RWPE2 (cell line): Measurements from ENCODE around the gene ZNF835.
"Not testable (repeated sequence)": the region's sequence is repeated elsewhere in the genome, so short reads cannot be mapped to it uniquely, and the experiment has no call there.

Source experiments
- ATAC-seq: fragments of 200-7000 bp; cut with Tn5 transposase; 3 replicates; pipeline ENCODE4 v1.9.1; 2021; ENCODE audit warnings: low read depth
- DNase-seq: peaks from one replicate; pipeline ENCODE4 v3.0.0-alpha.2; 2020; ENCODE audit warnings: low spot score
- H3K27ac ChIP-seq: fragments of 450-650 bp; 2 replicates; pipeline ENCODE4 v1.5.1; 2017; ENCODE audit warnings: mild to moderate bottlenecking; ENCODE audit not compliant: poor library complexity, severe bottlenecking
- H3K27me3 ChIP-seq: fragments of 250-450 bp; sonication (Bioruptor Pico); 2 replicates; pipeline ENCODE4 v1.5.1; 2021; ENCODE audit warnings: mild to moderate bottlenecking, moderate library complexity; ENCODE audit not compliant: insufficient read depth, poor library complexity, severe bottlenecking
- H3K36me3 ChIP-seq: fragments of 250-450 bp; sonication (Bioruptor Pico); 2 replicates; pipeline ENCODE4 v1.5.1; 2020; ENCODE audit warnings: low read depth, mild to moderate bottlenecking, moderate library complexity
- H3K4me1 ChIP-seq: fragments of 250-450 bp; sonication (Bioruptor Pico); 2 replicates; pipeline ENCODE4 v1.5.1; 2021; ENCODE audit warnings: mild to moderate bottlenecking, moderate library complexity; ENCODE audit not compliant: insufficient read depth, poor library complexity, severe bottlenecking
- H3K4me3 ChIP-seq: fragments of 250-450 bp; sonication (Bioruptor Pico); 2 replicates; pipeline ENCODE4 v1.5.1; 2021; ENCODE audit warnings: mild to moderate bottlenecking, moderate library complexity; ENCODE audit not compliant: severe bottlenecking
- H3K9me3 ChIP-seq: fragments of 250-450 bp; sonication (Bioruptor Pico); 2 replicates; pipeline ENCODE4 v1.5.1; 2021; ENCODE audit warnings: mild to moderate bottlenecking, moderate library complexity; ENCODE audit not compliant: severe bottlenecking
- CTCF ChIP-seq: fragments of 450-650 bp; IDR thresholded peaks from one replicate; pipeline ENCODE4 v1.5.1; 2017; ENCODE audit warnings: mild to moderate bottlenecking, moderate library complexity; ENCODE audit not compliant: poor library complexity, severe bottlenecking

Gene ZNF835

DNA sequence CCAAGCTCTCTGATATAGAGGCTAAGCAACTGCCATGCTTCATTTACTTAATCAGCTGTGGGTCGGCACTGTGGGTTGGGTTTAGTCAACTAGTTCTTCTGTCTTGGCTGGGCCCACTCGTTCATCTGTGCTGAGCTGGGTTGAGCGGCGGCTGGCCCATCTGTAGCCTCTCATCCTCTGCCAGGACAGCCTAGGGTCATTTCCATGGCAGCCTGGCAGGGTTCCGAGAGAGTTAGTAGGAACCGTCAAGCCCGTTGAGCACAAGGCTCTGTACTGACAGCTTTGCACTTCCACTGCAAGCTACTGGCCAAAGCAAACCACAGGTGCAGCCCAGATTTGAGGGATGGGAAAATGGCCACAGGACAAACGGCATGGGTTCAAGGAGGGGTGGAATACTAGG, 6.6 kb upstream of the ZNF835 start:
- DNase-seq, result no peak
- no peak overlapping the region for H3K27ac ChIP-seq
- no peak overlapping the region for H3K4me3 ChIP-seq
- no peaks in the 10 kb centered on the region for H3K9me3 ChIP-seq
- no peaks in the 10 kb centered on the region for H3K27me3 ChIP-seq
- no peaks in the 10 kb centered on the region for H3K4me1 ChIP-seq
- no peak for TF ChIP-seq CTCF
- ATAC-seq, result no peak
- H3K36me3 ChIP-seq, result no peaks in the 10 kb centered on the region

DNA sequence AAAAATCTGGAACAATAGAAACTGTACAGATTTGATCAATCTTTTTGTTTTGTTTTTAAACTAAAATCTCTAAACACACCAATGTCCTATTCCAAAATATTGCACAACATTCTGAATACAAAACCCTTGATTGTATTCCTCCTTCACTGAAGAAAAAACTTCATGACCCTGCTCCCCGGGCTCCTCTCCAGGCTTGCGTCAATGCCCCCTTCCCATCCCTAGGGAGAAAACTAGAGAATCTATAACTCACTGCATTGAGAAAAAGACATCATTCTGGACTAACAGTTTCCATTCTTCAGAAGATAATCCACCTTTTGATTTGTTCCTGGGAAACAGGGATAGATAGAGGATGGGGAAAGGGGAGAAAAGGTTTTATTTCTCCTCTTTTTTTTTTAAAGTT, 1.1 kb upstream of the ZNF835 start:
- DNase-seq, H3K36me3 ChIP-seq, H3K9me3 ChIP-seq, H3K27ac ChIP-seq, H3K4me1 ChIP-seq, ATAC-seq, H3K4me3 ChIP-seq, H3K27me3 ChIP-seq: not testable (repeated sequence)

DNA sequence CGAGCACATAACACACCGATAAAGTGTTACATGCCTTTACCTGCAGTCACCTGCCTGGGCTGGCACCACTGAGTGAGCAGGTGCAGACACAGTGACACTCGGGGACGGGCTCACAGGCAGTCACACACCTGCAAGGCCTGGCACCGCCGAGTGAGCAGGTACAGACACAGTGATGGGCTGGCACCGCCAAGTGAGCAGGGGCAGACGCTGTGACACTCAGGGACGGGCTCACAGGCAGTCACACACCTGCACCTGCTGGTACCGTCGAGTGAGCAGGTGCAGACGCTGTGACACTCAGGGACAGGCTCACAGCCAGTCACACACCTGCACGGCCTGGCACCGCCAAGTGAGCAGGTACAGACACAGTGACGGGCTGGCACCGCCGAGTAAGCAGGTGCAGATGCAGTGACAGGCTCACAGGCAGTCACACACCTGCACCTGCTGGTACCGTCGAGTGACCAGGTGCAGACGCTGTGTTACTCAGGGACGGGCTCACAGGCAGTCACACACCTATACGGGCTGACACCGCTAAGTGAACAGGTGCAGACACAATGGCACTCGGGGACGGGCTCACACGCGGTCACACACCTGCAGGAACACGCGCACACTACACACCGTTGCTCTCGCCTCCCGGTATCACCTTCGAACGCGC, 470 bp downstream of the ZNF835 start:
- Histone ChIP-seq H3K4me3 (peak overlapping the region; percentile 31), H3K27ac (no peak overlapping the region), H3K36me3 (no peaks in the 10 kb centered on the region), H3K9me3 (no peaks in the 10 kb centered on the region), H3K27me3 (no peaks in the 10 kb centered on the region), H3K4me1 (no peaks in the 10 kb centered on the region)
- DNase-seq (no peak), ATAC-seq (peak; percentile 12; the same call in 2 of the 3 replicates)
- no peak for TF ChIP-seq CTCF

- ATAC-seq, result no peak
- DNase-seq, result no peak
- H3K27ac ChIP-seq, result no peak overlapping the region
- no peaks in the 10 kb centered on the region for H3K27me3 ChIP-seq
- no peak overlapping the region for H3K4me3 ChIP-seq
- H3K4me1 ChIP-seq, result no peaks in the 10 kb centered on the region
- H3K9me3 ChIP-seq, result no peaks in the 10 kb centered on the region
- TF ChIP-seq CTCF, result no peak
- no peaks in the 10 kb centered on the region for H3K36me3 ChIP-seq
These were observed 1.1 kb downstream of the ZNF835 start for GRCh38 chr19:56670401-56670960.

- DNase-seq (no peak), ATAC-seq (no peak)
- no peaks in the 10 kb centered on the region for H3K36me3 ChIP-seq
- TF ChIP-seq CTCF, result no peak
- H3K4me3 ChIP-seq, result no peak overlapping the region
- H3K9me3 ChIP-seq, result no peaks in the 10 kb centered on the region
- no peak overlapping the region for H3K27ac ChIP-seq
- no peaks in the 10 kb centered on the region for H3K4me1 ChIP-seq
- H3K27me3 ChIP-seq, result no peaks in the 10 kb centered on the region
These were observed 2.9 kb downstream of the ZNF835 start for GRCh38 chr19:56668676-56669075.
